Skeletal muscle tissue (tissue), 4 donors: ENCODE results near the gene ADAMTS3. TPM values are rescaled to one million over a fixed set of nuclear protein-coding genes. Genes with fewer than 3 reads are reported as not detected.

Source experiments
- H3K27ac ChIP-seq: one replicate; pipeline ENCODE4 v1.7.0; 2013; ENCODE audit warnings: mild to moderate bottlenecking, low read depth, low read length, inconsistent platforms
- H3K27me3 ChIP-seq, 3 donors: one replicate each; pipeline ENCODE4 v1.7.0; 2013; ENCODE audit warnings: low read length in 3 of 3; ENCODE audit not compliant: control insufficient read depth in 3 of 3, insufficient read depth in 3 of 3
- H3K36me3 ChIP-seq, 3 donors: one replicate each; pipeline ENCODE4 v1.7.0; 2013; ENCODE audit warnings: low read length in 3 of 3; ENCODE audit not compliant: control insufficient read depth in 3 of 3, insufficient read depth in 3 of 3
- H3K4me1 ChIP-seq, 3 donors: one replicate each; pipeline ENCODE4 v1.7.0; 2013; ENCODE audit warnings: low read length in 3 of 3, mild to moderate bottlenecking in 3 of 3; ENCODE audit not compliant: control insufficient read depth in 3 of 3, insufficient read depth in 3 of 3
- H3K4me3 ChIP-seq, 3 donors: one replicate each; pipeline ENCODE4 v1.7.0; 2013; ENCODE audit warnings: low read length in 3 of 3
- H3K9ac ChIP-seq, 3 donors: one replicate each; pipeline ENCODE4 v1.7.0; 2013; ENCODE audit warnings: low read length in 3 of 3, mild to moderate bottlenecking in 3 of 3, moderate library complexity in 2 of 3, low read depth in 1 of 3
- H3K9me3 ChIP-seq, 3 donors: one replicate each; pipeline ENCODE4 v1.7.0; 2013; ENCODE audit warnings: low read length in 3 of 3; ENCODE audit not compliant: control insufficient read depth in 3 of 3
- total RNA-seq: library from RNA; depleted of rRNA; stranded (reverse); fragments of >200 nt; gene quantifications from one replicate; pipeline ENCODE4 v1.2.3, GENCODE V29; 2014
- donor health status: Osteomylitis.

Gene ADAMTS3
- total RNA-seq, 1 donor from 2014 or later, result 2.1 TPM

DNA sequence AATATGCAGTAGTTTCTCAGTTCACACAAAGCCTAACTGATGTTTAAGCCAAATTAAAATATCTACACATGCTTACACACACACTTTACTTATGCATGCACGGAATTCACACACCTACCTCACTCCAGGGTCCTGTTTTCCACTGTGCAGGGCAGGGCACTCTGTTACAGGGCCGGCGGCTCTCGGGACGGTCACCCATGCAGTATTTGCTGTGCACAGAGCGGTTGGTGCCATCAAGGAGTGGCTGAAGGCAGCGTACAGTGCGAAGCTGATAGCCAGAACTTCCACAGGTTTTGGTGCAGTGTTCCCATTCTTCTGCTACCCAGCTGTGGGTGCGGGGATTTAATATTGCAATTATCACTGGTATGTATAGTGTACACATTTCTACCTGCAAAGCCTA lies 278.3 kb downstream of the ADAMTS3 start:
- H3K9me3 ChIP-seq, result no peaks in the 10 kb centered on the region
- H3K4me1 ChIP-seq, result no peaks in the 10 kb centered on the region
- no peak overlapping the region for H3K4me3 ChIP-seq
- no peaks in the 10 kb centered on the region for H3K27me3 ChIP-seq
- H3K9ac ChIP-seq, result no peak overlapping the region
- H3K27ac ChIP-seq, result no peak overlapping the region
- H3K36me3 ChIP-seq, result no peaks in the 10 kb centered on the region

DNA sequence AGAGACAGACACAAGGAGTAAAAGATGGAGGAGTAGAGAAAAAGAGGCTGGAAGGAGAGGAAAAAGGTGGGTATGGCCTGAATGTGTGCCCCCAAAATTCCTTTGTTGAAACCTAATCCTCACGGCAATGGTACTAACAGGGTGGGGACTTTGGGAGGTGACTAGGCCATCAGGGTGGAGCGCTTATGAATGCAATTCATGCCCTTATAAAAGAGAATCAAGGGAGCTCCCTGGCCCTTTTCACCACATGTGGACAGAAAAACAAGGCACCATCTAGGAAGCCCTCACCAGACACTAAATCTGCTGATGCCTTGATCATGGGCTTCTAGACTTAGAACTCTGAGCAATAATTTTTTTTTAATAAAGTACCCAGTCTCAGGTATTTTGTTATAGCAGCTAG lies 282.1 kb downstream of the ADAMTS3 start:
- Histone ChIP-seq H3K27ac (no peak overlapping the region), H3K36me3 (no peaks in the 10 kb centered on the region), H3K27me3 (no peaks in the 10 kb centered on the region), H3K4me3 (no peak overlapping the region), H3K4me1 (no peaks in the 10 kb centered on the region), H3K9me3 (no peaks in the 10 kb centered on the region), H3K9ac (no peak overlapping the region)

DNA sequence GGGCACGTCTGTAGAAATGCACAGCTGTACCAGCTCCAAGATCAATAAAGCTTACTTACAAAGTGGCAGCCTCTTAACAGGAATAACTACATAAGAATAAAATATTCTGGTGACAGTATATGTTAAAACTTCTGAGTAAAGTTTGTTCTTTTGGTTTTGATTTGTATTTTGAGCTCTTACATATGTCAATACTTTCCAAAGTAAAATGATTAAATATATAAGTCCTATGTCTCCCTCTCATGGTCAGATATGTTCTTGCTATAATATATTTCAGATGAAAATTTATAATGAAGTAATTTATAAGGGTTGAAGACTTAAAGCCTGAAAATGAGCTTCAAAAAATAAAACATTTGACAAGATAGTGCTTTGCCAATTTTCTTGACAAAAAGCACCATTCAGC lies 282.8 kb downstream of the ADAMTS3 start:
- Histone ChIP-seq H3K9ac (no peak overlapping the region), H3K27ac (no peak overlapping the region), H3K9me3 (no peaks in the 10 kb centered on the region), H3K27me3 (no peaks in the 10 kb centered on the region), H3K4me3 (no peak overlapping the region), H3K4me1 (no peaks in the 10 kb centered on the region), H3K36me3 (no peaks in the 10 kb centered on the region)

DNA sequence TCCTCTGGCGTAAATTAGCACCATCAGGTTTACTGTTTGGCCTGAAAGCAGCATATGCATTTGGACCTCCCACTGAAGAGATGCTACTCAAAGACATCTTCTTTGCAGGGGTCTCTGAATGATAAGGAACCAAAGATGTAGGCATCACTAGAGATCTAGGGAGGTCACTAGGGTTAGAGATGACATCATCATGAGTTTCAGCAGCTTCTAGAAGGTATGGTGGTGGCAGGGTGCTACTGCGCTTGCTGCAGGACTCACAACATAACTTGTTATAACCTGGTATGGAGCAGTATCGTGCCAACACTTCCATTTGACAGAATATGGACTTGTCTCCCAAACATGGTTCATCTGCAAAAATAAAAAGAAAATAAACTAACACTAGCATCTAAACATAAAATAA lies 285.7 kb downstream of the ADAMTS3 start:
- no peaks in the 10 kb centered on the region for H3K9me3 ChIP-seq
- H3K4me3 ChIP-seq, result no peak overlapping the region
- no peak overlapping the region for H3K27ac ChIP-seq
- no peaks in the 10 kb centered on the region for H3K36me3 ChIP-seq
- no peak overlapping the region for H3K9ac ChIP-seq
- no peaks in the 10 kb centered on the region for H3K4me1 ChIP-seq
- H3K27me3 ChIP-seq, result no peaks in the 10 kb centered on the region

DNA sequence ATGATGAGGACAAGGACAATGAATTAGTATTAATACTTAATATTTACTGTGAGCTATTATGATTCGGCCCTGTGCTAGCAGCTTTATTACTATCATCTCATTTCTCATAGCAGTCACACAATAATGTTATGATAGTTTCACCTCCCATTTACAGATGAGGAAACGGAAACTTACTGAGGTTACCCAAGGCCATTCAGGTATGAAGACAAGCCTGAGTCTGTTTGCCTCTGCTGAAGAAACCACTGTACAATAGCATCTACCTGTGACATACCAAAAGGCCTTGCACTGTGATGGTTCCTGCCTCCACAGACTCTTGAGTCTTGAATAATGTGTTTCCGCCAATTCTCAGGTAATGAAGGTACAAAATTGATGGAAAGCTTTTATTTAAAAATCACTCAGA lies 288.8 kb downstream of the ADAMTS3 start:
- Histone ChIP-seq H3K4me1 (no peaks in the 10 kb centered on the region), H3K9me3 (no peaks in the 10 kb centered on the region), H3K9ac (no peak overlapping the region), H3K27ac (no peak overlapping the region), H3K36me3 (no peaks in the 10 kb centered on the region), H3K4me3 (no peak overlapping the region), H3K27me3 (no peaks in the 10 kb centered on the region)

DNA sequence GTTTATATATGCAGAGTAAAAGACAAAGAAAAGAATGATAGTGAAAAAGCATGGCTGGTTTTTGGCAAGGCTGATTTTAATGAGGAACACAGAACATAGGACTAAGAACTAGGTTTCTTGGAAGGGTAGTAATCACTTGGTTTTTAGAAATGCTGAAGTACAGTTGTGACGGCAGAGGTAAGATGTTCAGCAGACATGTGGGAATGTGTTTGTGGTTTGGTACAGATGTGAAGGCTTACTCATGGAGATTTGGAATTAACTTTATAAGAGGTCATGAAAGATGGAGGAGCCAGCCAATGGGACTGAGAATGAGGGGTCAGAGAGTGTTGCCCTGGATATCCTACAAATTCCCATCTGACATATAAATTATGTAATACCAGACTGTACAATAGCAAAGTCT lies 293.6 kb downstream of the ADAMTS3 start:
- no peaks in the 10 kb centered on the region for H3K27me3 ChIP-seq
- no peak overlapping the region for H3K27ac ChIP-seq
- no peak overlapping the region for H3K9ac ChIP-seq
- H3K4me3 ChIP-seq, result no peak overlapping the region
- no peaks in the 10 kb centered on the region for H3K36me3 ChIP-seq
- H3K4me1 ChIP-seq, result no peaks in the 10 kb centered on the region
- H3K9me3 ChIP-seq, result peaks cover 0 to 2% (median 0%) of the 10 kb centered on the region in 3 donors

DNA sequence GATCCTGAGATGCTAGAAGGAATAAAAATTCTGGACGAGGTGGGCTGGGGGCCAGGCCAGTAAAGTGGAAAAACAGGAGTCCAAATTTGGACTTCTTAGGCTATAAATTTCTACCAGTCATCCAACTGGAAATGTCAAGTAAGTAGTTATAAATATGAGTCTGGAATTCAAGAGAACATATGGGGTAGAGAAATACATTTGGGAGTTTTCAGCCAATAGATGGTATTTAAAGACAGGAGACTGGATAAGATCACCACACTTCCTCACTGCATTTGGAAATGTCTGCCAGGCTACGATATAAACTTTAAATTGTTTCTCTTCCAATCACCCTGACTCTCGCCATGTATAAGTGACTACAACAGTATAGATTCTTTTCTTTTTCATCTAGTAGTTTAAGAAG lies 294.8 kb downstream of the ADAMTS3 start:
- H3K36me3 ChIP-seq, result no peaks in the 10 kb centered on the region
- peaks cover 0 to 2% (median 0%) of the 10 kb centered on the region in 3 donors for H3K9me3 ChIP-seq
- no peak overlapping the region for H3K9ac ChIP-seq
- H3K27me3 ChIP-seq, result no peaks in the 10 kb centered on the region
- no peak overlapping the region for H3K27ac ChIP-seq
- H3K4me1 ChIP-seq, result no peaks in the 10 kb centered on the region
- H3K4me3 ChIP-seq, result no peak overlapping the region

DNA sequence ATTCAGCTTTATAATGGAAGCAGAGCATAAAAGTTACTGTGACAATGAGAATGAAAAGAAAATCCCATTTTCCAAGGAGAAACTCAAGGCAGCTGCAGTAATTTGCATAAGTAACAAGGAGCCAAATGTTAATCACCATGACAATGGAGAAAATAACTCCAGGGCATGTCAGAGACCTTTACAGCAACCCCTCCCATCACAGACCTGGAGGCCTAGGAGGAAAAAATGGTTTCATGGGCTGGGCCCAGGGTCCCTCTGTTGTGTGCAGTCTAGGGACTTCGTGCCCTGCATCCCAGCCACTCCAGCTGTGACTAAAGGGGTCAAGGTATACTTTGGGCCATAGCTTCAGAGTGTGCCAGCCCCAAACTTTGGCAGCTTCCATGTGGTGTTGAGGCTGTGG lies 313.8 kb downstream of the ADAMTS3 start:
- Histone ChIP-seq H3K4me3 (no peak overlapping the region), H3K4me1 (no peaks in the 10 kb centered on the region), H3K9ac (no peak overlapping the region), H3K27ac (no peak overlapping the region), H3K36me3 (no peaks in the 10 kb centered on the region), H3K9me3 (no peaks in the 10 kb centered on the region), H3K27me3 (no peaks in the 10 kb centered on the region)

DNA sequence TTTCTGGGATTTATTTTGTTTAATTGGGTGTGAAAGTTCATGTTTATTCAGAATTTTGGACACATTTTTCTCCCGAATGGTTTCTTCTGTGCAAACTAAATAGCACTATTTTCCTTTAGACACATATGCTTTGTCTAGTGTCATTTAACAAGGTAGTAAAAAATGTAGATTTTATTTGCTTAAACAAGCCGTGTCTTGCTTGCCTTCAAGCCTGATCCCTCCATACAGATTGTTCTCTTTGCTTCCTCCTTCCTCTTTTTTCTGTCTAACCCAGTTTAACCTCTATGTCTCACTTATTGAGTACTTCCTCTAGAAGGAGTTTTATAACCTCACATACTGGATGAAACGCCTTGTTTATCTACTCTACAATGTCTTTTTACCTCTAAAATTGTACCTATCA lies 325.4 kb downstream of the ADAMTS3 start:
- Histone ChIP-seq H3K4me1 (no peaks in the 10 kb centered on the region), H3K9me3 (no peaks in the 10 kb centered on the region), H3K9ac (no peak overlapping the region), H3K27ac (no peak overlapping the region), H3K4me3 (no peak overlapping the region), H3K36me3 (no peaks in the 10 kb centered on the region), H3K27me3 (no peaks in the 10 kb centered on the region)

DNA sequence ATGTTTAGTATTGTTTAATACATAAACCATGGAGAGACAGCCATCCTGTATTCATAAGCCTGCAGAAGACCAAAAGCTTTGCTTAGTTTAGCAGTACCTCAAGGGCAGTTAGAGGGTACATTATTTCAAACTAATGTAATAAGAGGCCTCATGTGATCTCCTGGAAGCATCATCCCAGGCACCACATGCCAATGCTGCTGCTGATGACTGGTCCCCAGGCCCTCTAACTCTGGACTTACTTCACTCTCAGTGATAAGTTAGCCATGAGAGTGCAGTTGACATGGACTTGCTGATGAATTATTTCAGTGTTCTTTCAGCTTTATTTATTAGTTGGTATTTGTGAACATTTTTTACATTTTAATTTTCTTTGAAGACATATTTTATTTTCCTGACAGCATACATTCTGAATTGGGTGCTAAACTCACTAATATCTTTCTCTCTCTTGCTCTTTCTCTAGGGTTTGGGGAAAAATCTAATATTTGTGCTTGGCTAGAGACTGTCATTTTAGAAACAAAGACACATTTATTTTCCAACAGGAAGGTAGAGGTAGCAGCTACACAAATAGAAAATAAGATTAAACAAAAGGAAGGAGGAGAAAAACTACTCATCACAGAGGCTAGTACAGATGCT lies 329.4 kb downstream of the ADAMTS3 start:
- Histone ChIP-seq H3K4me1 (no peaks in the 10 kb centered on the region), H3K9me3 (no peaks in the 10 kb centered on the region)

More for the DNA sequence above, 329.4 kb downstream of the ADAMTS3 start:
- Histone ChIP-seq H3K4me3 (no peak overlapping the region), H3K9ac (no peak overlapping the region), H3K36me3 (no peaks in the 10 kb centered on the region), H3K27me3 (no peaks in the 10 kb centered on the region), H3K27ac (no peak overlapping the region)
